GM10266 (cell line): ENCODE data around the gene SIPA1L3.

Experiments used
- DNase-seq: peaks from one replicate; pipeline ENCODE4 v3.0.0; 2012; ENCODE audit errors: extremely low spot score
- CTCF ChIP-seq: IDR thresholded peaks from 2 replicates; pipeline ENCODE4 v1.5.1; 2012; ENCODE audit warnings: mild to moderate bottlenecking, low read depth; ENCODE audit not compliant: control insufficient read depth, insufficient read depth; ENCODE audit errors: missing control alignments

SIPA1L3 gene

GRCh38 chr19:38190061-38190460 is 283.1 kb downstream of the SIPA1L3 start:
- DNase-seq, result no peak
- TF ChIP-seq CTCF, result no peak

GRCh38 chr19:38190793-38191192 is 283.8 kb downstream of the SIPA1L3 start:
- TF ChIP-seq CTCF, result no peak
- no peak for DNase-seq

GRCh38 chr19:38191747-38192146 is 284.7 kb downstream of the SIPA1L3 start:
- DNase-seq, result no peak
- TF ChIP-seq CTCF, result no peak

GRCh38 chr19:38193445-38193844 is 286.4 kb downstream of the SIPA1L3 start:
- TF ChIP-seq CTCF, result no peak
- no peak for DNase-seq

GRCh38 chr19:38194061-38194701 is 287.2 kb downstream of the SIPA1L3 start:
- DNase-seq, result no peak
- no peak for TF ChIP-seq CTCF

GRCh38 chr19:38195237-38195636 is 288.2 kb downstream of the SIPA1L3 start:
- no peak for TF ChIP-seq CTCF
- DNase-seq, result no peak

GRCh38 chr19:38196245-38196837 is 289.3 kb downstream of the SIPA1L3 start:
- TF ChIP-seq CTCF, result no peak

More at GRCh38 chr19:38196245-38196837, 289.3 kb downstream of the SIPA1L3 start:
- no peak for DNase-seq
